Measurements from ENCODE around the gene DGUOK. TPM values are rescaled to one million over a fixed set of nuclear protein-coding genes. Genes with fewer than 3 reads are reported as not detected.

Gene DGUOK
- total RNA-seq, 1 donor from 2014 or later = 39.6 TPM

DNA sequence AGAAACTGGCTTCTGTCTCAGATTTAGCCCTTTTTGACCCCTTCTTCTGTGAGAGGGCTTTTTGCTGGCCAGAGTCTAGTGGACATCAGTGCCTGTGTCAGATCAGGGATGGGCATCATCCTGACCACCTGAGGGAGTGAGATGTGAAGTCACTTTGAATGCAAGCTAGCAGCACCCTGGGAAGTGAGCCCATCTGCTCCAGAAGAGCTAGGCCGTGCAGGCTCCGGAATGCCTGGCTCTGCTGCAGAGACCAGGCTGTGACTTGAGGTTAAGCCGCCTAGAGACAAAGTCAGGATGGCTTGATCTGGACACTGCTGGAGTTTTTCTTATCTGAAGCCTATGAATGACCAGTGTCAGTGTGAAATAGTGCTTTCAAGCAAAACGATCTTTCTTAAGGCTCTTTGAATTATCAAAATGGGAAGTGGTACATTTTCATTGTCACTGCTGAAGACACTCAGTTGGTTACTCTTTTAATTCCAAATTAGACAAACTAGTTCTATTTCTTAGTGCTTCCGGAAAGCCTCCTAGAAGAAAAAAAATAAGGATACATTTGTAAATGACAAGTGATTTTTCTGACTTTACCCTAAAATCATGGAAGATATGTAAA, 20.8 kb downstream of the DGUOK start:
- DNase-seq (ENCODE audit: low read depth, low spot score) = no peak

DNA sequence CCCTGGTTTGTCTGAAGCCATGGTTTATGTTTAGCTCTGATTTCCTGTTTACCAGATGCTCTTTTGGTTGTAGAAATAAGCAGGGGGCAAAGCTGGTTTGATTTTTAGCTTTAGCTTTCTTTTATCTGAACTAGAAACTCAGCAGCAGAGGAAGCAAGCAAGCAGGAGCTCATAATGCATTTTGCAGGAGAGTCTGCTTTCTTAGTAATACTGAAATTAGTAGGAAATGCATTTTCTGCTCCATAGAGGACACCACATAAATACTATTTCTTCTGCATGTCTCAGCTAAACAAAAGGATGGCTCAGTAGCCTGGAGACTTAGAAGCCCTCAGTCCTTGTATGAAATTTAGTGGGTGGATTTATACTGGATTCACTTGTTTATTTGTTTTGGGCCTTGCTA, 23.1 kb downstream of the DGUOK start:
- DNase-seq (ENCODE audit: low read depth, low spot score) = no peak

GRCh38 chr2:73952499-73953446, 26.1 kb downstream of the DGUOK start:
- DNase-seq (ENCODE audit: low read depth, low spot score) = no peak

DNA sequence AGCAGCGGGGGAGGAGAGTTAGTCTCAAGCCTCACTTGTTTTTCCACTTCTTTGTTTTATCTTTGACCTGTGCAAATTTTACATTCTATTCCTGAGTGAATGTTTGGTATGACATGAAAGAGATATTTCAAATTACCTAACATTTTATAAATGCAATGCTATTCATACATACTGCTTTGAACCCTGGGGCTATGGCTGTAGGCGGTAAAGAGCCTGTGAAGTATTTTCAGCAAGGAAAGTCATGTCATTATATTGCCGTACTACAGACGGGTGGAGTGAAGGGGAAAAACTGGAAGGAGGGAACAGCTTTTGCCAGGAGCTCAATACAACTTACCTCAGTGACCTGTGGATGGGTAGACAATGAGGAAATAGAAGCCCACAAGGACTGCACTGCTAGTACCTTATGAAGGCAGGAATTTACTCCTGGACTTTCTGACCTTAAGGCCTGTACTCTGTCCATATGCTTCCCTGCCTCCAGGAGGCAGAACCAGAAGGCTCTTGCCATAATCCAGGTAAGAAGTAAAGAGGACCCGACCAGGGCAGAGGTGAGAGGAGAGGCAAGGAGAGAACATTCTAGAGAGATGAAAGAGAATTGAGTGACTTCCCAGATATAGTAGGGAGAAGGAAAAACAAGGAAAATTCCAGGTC, 29.7 kb downstream of the DGUOK start:
- DNase-seq (ENCODE audit: low read depth, low spot score) = no peak

- no peak for DNase-seq (ENCODE audit: low read depth, low spot score)
Observed at GRCh38 chr2:73961274-73961673, 34.6 kb downstream of the DGUOK start.

DNA sequence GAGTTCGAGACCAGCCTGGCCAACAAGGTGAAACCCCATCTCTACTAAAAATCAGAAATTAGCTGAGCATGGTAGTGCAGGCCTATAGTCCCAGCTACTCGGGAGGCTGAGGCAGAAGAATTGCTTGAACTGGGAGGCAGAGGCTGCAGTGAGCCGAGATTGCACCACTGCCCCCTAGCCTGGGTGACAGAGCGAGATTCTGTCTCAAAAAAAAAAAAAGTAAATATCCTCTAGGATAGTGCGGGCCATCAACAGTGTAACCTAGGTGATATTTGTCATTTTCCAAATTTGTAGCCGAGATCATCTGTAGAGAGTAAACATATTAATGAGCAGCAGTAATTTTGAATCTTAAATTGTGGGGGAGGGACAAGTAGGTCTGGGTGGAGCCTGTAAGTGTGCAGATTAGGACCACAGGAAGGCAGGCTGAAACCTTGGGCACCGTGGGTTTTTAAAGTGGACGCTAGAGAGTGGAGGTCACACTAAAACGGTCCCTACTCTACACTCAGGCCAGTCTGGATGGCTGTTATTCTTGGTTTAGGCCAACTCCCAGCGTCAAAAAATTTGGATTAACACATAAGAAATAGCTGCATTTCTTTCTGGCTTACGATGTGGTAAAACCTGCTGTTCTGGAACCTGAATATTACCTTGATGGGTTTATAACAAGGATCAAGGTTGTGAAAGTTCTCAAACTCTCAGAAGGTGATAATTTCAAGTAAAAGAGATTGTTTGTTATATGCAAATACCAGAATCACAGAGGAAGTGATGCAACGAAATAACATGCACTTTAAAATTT, 35.3 kb downstream of the DGUOK start:
- no peak for DNase-seq (ENCODE audit: low read depth, low spot score)

DNA sequence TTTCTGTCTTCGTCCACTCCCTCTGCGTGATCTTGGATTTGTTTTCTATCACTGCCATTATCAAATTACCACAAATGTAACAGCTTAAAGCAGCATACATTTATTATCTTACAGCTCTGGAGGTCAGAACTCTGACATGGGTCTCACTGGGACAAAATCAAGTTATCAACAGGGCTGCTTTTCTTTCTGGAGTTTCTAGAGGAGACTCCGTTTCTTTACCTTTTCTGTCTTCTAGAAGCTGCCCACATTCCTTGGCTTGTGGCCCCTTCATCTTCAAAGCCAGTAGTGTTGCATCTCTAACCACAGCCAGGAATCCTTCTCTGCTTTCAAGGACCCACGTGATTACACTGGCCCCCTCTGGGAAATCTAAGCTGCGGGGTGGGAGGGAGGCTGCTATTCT, 36.1 kb downstream of the DGUOK start:
- DNase-seq (ENCODE audit: low read depth, low spot score) = no peak

GRCh38 chr2:73963385-73964120, 36.9 kb downstream of the DGUOK start:
- DNase-seq (ENCODE audit: low read depth, low spot score) = no peak

- DNase-seq (ENCODE audit: low read depth, low spot score) = no peak
Observed at GRCh38 chr2:73964223-73964622, 37.5 kb downstream of the DGUOK start.

DNA sequence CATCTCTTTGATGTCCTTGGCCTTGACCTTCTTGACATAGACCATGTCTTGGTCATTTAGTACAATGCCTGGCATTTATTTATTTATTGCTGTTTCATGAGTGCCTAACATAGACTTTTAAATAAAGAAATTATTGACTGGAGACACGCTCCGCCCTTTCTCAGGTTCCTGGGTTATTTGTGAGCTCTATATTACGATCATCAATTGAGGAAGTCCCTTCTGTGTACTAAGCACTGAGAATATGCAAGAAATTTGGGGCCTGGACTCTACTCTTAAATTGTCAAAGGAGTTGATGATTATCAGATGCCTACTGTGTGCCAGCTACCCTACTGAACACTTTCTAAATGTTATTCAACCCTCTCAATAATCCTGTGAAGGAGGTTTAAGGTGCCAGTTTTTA, 38.4 kb downstream of the DGUOK start:
- no peak for DNase-seq (ENCODE audit: low read depth, low spot score)

DNA sequence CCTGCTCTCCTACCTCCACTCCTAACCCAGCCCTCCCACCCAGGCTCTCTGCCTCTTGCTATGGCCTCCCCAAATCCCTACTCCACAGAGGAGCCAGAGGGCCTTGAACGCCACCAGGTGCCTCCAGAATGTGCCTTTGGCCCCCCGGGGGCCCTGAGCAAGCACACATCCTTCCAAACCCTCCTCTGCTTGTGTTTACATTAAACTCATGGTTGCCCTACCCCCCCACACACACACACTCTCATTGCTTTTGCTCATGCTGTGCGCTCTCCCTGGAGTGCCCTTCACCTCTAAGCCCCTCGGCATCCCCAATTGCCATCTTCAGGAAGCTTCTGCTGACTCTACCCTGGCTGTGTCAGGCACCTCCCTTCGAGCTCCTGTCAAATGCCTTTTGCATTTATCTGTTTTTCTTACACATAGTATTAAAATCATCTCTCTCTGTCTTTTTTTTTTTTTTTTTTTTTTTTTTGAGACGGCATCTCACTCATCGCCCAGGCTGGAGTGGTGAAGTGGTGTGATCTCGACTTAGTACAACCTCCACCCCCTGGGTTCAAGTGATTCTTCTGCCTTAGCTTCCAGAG, 41.8 kb downstream of the DGUOK start:
- no peak for DNase-seq (ENCODE audit: low read depth, low spot score)

- no peak for DNase-seq (ENCODE audit: low read depth, low spot score)
Observed at GRCh38 chr2:73969356-73969755, 42.7 kb downstream of the DGUOK start.

DNA sequence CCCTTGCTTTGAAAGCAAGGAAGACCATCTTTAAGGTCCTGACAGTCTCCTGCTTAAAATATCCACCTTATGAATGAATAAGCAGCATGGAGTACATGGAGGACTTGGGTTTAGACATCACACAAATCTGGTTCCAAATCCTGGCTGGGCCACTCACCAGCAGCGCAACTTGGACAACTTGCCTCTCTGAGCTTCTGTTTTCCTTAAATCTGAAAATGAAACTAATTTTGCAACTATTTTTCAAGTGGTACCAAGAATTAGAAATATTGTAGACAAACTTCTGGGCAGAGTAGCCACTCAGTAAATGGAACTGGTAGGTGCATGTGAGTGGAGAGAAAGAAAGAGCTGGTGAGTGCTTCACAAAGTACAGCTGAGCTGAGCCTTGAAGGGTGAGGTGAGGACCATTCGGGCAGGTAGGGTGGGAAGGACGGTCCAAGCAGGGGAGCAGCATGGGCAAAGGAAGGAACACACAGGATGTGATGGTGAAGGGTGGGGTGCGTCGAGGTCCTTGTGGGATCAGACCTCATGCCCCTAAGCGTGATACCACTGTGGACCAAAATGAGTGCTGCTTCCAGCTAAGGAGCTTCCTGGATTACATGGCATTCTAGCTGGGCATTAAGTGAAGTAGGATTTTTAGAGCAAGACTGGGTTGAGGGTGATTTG, 43.6 kb downstream of the DGUOK start:
- DNase-seq (ENCODE audit: low read depth, low spot score) = no peak

GRCh38 chr2:73970850-73971471, 44.3 kb downstream of the DGUOK start:
- no peak for DNase-seq (ENCODE audit: low read depth, low spot score)

- DNase-seq (ENCODE audit: low read depth, low spot score) = no peak
Observed at GRCh38 chr2:73971722-73972121, 45.0 kb downstream of the DGUOK start.

GRCh38 chr2:73972846-73973245, 46.2 kb downstream of the DGUOK start:
- DNase-seq (ENCODE audit: low read depth, low spot score) = no peak

DNA sequence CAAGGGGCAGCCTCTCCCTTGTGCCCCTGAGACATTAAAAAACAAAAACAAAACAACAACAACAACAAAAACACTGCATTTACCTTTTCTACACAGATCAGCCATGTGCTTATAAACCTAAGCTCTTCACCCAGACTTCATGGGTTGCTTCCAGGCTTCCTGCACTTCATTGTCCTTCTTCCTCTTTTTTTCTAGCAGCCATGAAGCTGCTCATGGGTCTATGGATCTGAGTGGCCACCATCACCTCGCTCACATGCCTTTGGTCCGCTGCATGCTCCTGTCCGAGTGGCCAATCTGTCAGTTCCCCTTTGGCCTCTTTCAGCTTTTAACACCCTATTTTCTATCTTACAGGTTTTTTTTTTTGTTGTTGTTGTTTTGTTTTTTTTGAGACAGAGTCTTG, 49.1 kb downstream of the DGUOK start:
- DNase-seq (ENCODE audit: low read depth, low spot score) = no peak

GRCh38 chr2:73976803-73977202, 50.1 kb downstream of the DGUOK start:
- no peak for DNase-seq (ENCODE audit: low read depth, low spot score)

GRCh38 chr2:73977466-73977865, 50.8 kb downstream of the DGUOK start:
- no peak for DNase-seq (ENCODE audit: low read depth, low spot score)

DNA sequence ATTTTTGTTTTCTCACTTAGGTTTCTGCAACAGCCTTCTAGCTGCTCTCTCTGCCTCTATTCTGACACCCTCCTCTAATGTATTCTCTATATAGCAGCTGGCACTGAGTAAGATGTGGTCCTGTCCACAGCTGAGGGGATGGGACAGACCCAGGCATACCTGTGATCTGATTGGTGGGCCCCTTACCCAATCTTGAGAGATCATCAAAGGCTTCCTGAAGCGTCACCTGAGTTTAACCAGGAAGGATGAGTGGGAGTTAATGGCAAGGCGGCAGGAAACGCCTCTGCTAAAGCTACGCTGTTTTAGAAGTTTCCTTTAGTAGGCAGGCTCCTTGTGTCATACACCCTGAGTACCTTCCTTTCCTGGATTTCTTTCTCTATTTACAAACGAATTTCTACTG, 52.3 kb downstream of the DGUOK start:
- no peak for DNase-seq (ENCODE audit: low read depth, low spot score)

All from pulmonary artery endothelial cell (primary cell).